BJ (cell line): ENCODE measurements around the gene RFXANK. TPM values are rescaled to one million over a fixed set of nuclear protein-coding genes. Genes with fewer than 3 reads are reported as not detected.

Source experiments
- CTCF ChIA-PET: fragments of 350-600 bp; formaldehyde crosslinking; extraction: SDS; loops from one replicate; lab custom pipeline; 2021; ENCODE audit warnings: antibody characterized with exemption, inconsistent platforms; lab: Yijun Ruan, JAX
- POLR2A ChIA-PET: fragments of 300-600 bp; sonication (Branson Sonifier 250); formaldehyde crosslinking; extraction: SDS; loops from one replicate; lab custom pipeline; 2021; ENCODE audit warnings: antibody characterized with exemption; lab: Charles Lee
- DNase-seq: peaks from one replicate; pipeline ENCODE4 v3.0.0-alpha.2; 2011; ENCODE audit warnings: low read depth
- H3K27me3 ChIP-seq: 2 replicates; pipeline ENCODE4 v1.6.0; 2011; ENCODE audit warnings: low read length; ENCODE audit not compliant: control insufficient read depth, insufficient read depth
- H3K36me3 ChIP-seq: 2 replicates; pipeline ENCODE4 v1.5.1; 2011; ENCODE audit warnings: low read length; ENCODE audit not compliant: control insufficient read depth, insufficient read depth
- H3K4me3 ChIP-seq: 2 replicates; pipeline ENCODE4 v1.5.1; 2011; ENCODE audit warnings: low read depth, mild to moderate bottlenecking, control low read depth, low read length
- polyA plus RNA-seq: library from polyadenylated mRNA; depleted of rRNA; stranded (reverse); fragments of >200 nt; gene quantifications from 2 replicates; pipeline ENCODE4 v1.2.3, GENCODE V29; 2011
- TF ChIP-seq, protein P1 (sequence below): IDR thresholded peaks from 2 replicates; pipeline ENCODE4 v1.5.1; 2011; ENCODE audit warnings: low read depth, mild to moderate bottlenecking, control low read depth, inconsistent platforms, low read length, moderate library complexity; ENCODE audit not compliant: insufficient read depth

Gene RFXANK
- polyA plus RNA-seq, 1 experiment, result 72.5 TPM

DNA sequence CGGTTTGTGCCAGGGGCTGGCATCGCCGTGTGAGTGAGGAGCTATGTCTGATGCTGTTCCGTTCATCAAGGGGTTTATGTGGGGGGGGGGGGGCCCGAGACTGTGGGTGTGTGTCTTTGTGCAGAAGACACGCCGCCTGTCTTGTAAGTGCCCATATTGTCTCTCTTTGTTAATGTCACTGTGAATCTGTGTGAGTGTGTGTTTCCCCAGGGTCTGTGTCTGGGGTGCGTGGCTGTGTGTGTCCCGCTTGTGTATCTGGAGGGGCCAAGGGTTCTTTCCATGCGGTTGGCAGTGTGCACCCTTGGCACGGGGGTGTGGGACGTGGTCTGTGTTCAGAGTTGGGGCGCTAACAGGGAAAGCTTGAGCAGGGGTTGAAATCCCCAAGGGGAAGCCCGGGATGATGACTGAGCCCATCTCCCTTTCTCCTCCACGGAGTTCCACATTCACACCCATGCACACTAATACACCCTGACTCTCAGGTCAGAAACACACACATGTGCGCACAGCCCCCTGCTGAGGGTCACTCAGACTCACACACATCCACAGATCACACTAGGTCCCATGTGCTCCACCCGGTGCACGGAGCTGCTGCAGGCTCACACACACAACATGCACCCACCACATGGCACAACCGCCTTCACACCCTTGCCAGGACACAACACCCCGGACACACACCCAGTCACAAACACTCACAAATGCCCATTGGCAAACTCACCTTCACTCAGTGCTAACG, 21.5 kb downstream of the RFXANK start:
- H3K4me3 ChIP-seq, result no peak overlapping the region
- peaks cover 12% of the 10 kb centered on the region for H3K27me3 ChIP-seq
- no peaks in the 10 kb centered on the region for H3K36me3 ChIP-seq
- CTCF ChIA-PET, result interaction anchor here (0.7 to 2.9 kb wide), 2 partner anchors 11 to 21 kb away, joined by 3 to 12 read pairs; no protein-coding TSS in a partner anchor
- no peak for DNase-seq
- TF ChIP-seq, protein P1, sequence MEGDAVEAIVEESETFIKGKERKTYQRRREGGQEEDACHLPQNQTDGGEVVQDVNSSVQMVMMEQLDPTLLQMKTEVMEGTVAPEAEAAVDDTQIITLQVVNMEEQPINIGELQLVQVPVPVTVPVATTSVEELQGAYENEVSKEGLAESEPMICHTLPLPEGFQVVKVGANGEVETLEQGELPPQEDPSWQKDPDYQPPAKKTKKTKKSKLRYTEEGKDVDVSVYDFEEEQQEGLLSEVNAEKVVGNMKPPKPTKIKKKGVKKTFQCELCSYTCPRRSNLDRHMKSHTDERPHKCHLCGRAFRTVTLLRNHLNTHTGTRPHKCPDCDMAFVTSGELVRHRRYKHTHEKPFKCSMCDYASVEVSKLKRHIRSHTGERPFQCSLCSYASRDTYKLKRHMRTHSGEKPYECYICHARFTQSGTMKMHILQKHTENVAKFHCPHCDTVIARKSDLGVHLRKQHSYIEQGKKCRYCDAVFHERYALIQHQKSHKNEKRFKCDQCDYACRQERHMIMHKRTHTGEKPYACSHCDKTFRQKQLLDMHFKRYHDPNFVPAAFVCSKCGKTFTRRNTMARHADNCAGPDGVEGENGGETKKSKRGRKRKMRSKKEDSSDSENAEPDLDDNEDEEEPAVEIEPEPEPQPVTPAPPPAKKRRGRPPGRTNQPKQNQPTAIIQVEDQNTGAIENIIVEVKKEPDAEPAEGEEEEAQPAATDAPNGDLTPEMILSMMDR, result no peak
- POLR2A ChIA-PET, result no interaction called here

DNA sequence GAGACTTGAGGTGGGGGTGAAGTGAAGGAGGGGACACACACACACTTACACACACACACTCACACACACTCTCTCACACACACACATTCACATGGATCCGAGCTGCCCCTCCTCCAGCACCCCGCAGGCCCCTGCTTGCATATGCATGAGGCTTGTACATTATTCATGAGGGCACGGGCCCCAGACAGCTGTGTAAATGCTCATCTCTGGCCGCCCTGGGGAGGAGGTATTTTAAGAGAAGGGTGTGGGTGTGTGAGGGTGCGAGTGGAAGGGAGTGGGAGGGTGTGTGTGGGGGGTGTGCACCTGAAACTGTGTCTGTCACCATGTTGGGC, 22.1 kb downstream of the RFXANK start:
- peaks cover 12% of the 10 kb centered on the region for H3K27me3 ChIP-seq
- CTCF ChIA-PET, result interaction anchor here (0.7 to 2.9 kb wide), 2 partner anchors 11 to 20 kb away, joined by 3 to 12 read pairs; no protein-coding TSS in a partner anchor
- POLR2A ChIA-PET, result no interaction called here
- H3K36me3 ChIP-seq, result no peaks in the 10 kb centered on the region
- no peak for DNase-seq
- TF ChIP-seq, protein P1, result no peak
- H3K4me3 ChIP-seq, result no peak overlapping the region

DNA sequence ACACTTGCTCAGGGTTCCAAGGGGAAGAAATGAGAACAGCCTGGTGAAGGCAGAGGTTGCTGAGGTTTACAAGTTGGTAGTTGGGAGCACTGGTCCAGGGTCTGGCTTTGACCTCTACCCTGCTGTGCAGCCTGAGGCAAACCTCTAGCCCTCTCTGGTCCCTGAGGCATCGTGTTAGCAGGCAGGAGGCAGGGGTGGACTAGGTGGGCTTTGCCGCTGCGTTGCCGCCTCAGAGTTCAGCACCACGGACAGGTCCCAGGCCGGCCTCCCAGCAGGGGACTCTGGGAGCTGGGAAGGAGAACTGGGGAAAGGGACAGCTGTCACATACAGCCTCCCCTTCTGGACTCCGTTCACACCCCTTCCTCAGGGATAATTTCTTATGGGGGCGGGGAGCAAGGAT, 22.8 kb downstream of the RFXANK start:
- no peak for DNase-seq
- TF ChIP-seq, protein P1, result no peak
- Histone ChIP-seq H3K4me3 (no peak overlapping the region), H3K27me3 (peaks cover 12% of the 10 kb centered on the region), H3K36me3 (no peaks in the 10 kb centered on the region)
- POLR2A ChIA-PET, result interaction anchor here (0.5 kb wide), 1 partner anchor 46 kb away, joined by 4 read pairs; no protein-coding TSS in a partner anchor
- CTCF ChIA-PET, result interaction anchor here (0.5 to 2.9 kb wide), 3 partner anchors 10 to 74 kb away, joined by 3 to 12 read pairs (median 4); no protein-coding TSS in a partner anchor

DNA sequence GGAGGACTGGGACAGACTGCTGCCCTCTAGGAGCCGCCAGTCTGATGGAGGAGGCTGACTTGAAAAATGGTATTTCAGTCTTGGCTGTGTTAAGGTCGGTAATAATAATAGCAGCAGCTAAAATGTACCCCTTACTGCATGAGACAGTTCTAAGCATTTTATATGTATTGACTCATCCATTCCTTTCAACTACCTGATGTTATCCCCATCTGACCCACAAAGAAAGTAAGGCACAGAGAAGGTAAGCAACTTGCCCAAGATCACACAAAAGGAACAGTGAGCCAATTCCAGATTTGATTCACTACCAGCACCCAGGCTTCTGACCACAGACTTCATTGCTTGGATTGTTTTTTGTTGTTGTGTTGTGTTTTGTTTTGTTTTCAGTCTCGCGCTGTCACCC, 23.7 kb downstream of the RFXANK start:
- H3K36me3 ChIP-seq, result no peaks in the 10 kb centered on the region
- ChIA-PET CTCF (interaction anchor here (1.6 to 2.9 kb wide), 2 partner anchors 9 to 16 kb away, joined by 3 to 12 read pairs; no protein-coding TSS in a partner anchor), POLR2A (no interaction called here)
- TF ChIP-seq, protein P1, result no peak
- H3K27me3 ChIP-seq, result peaks cover 12% of the 10 kb centered on the region
- H3K4me3 ChIP-seq, result no peak overlapping the region
- no peak for DNase-seq

DNA sequence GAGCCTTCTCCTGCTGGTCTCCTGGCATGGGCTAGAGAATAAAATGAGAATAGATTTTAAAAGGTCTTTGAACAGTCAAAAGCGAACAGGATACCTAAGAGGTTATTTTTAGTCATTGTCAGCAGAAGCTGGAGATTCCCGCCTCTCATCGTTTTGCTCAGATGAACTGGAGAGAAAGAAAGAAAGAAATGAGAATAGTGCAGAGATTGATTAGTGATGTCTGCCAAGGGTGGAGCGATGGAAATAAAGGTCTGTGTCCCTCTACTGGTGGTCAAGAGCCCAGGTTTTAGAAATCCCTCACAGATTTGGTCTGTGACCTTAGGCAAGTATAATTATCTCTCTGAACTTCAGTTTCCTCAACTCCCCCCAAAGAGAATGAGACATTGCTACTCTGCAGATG, 25.0 kb downstream of the RFXANK start:
- no peak for DNase-seq
- POLR2A ChIA-PET, result no interaction called here
- CTCF ChIA-PET, result no interaction called here
- TF ChIP-seq, protein P1, result no peak
- Histone ChIP-seq H3K27me3 (peaks cover 7% of the 10 kb centered on the region), H3K4me3 (no peak overlapping the region), H3K36me3 (no peaks in the 10 kb centered on the region)
